Gastroesophageal sphincter (tissue), 3 donors: Measurements from ENCODE around the gene RNF126.

ENCODE experiments used
- EP300 ChIP-seq: sonication (generic); formaldehyde crosslinking; IDR thresholded peaks from one replicate; pipeline ENCODE4 v1.6.1; 2017; ENCODE audit warnings: antibody characterized with exemption, mild to moderate bottlenecking
- POLR2A ChIP-seq, 2 donors: fragments of 450-650 bp; IDR thresholded peaks; one replicate each; pipeline ENCODE4 v1.6.1; 2017; ENCODE audit warnings: antibody characterized with exemption in 2 of 2, mild to moderate bottlenecking in 2 of 2, moderate library complexity in 1 of 2
- POLR2AphosphoS5 ChIP-seq: sonication (generic); formaldehyde crosslinking; IDR thresholded peaks from one replicate; pipeline ENCODE4 v1.6.1; 2017; ENCODE audit warnings: antibody characterized with exemption
- TF ChIP-seq, protein P1 (sequence below), 4 experiments: fragments of 200-600 bp in 2 of 4; fragments of 450-650 bp in 2 of 4; sonication (generic) in 1 of 4; IDR thresholded peaks; one replicate each; pipeline ENCODE4 v1.5.1; 2017 to 2019; ENCODE audit warnings: antibody characterized with exemption in 4 of 4, mild to moderate bottlenecking in 2 of 4, moderate library complexity in 2 of 4

DNA sequence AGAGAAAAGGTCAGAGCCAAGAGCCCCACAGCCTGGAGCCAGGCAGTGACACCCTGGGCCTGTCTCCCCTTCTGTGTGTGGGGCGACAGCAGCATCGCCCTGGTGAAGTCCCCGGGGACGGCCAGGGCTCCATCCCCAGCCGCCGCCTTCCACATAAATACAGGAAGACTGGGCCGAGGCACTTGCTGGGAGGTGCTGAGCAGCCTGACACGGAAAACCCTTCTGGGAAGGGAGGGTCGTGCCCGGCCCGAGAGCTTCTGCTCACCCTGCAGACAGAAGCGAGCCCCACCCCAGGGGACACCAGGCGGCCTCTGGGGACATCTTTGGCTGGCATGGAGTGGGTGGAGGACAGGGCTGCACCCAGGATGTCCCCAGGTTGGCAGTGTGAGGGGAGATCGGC, 18.2 kb downstream of the RNF126 start:
- TF ChIP-seq POLR2A (IDR thresholded peaks at IDR 0.05) (no peak), POLR2AphosphoS5 (no peak), EP300 (no peak)
- TF ChIP-seq, protein P1, sequence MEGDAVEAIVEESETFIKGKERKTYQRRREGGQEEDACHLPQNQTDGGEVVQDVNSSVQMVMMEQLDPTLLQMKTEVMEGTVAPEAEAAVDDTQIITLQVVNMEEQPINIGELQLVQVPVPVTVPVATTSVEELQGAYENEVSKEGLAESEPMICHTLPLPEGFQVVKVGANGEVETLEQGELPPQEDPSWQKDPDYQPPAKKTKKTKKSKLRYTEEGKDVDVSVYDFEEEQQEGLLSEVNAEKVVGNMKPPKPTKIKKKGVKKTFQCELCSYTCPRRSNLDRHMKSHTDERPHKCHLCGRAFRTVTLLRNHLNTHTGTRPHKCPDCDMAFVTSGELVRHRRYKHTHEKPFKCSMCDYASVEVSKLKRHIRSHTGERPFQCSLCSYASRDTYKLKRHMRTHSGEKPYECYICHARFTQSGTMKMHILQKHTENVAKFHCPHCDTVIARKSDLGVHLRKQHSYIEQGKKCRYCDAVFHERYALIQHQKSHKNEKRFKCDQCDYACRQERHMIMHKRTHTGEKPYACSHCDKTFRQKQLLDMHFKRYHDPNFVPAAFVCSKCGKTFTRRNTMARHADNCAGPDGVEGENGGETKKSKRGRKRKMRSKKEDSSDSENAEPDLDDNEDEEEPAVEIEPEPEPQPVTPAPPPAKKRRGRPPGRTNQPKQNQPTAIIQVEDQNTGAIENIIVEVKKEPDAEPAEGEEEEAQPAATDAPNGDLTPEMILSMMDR (IDR thresholded peaks at IDR 0.05): no peak
